Liver (tissue), 3 donors: ENCODE data around the gene CTU2.

Experiments used
- CTCF ChIP-seq: fragments of 150-350 bp; IDR thresholded peaks from 2 replicates; pipeline ENCODE4 v1.5.1; 2017; ENCODE audit warnings: improper control_type of control experiment, low read depth, low read length; ENCODE audit not compliant: missing input control
- EGR1 ChIP-seq, 2 donors: IDR thresholded peaks; 2 replicates each; pipeline ENCODE4 v1.6.1; 2016 to 2018; ENCODE audit warnings: antibody characterized with exemption in 2 of 2, low read depth in 2 of 2
- NR2F2 ChIP-seq: IDR thresholded peaks from 2 replicates; pipeline ENCODE4 v1.6.1; 2016; ENCODE audit warnings: antibody characterized with exemption
- RAD21 ChIP-seq, 2 donors: IDR thresholded peaks; 2 replicates each; pipeline ENCODE4 v1.6.1; 2016; ENCODE audit warnings: antibody characterized with exemption in 2 of 2, mild to moderate bottlenecking in 2 of 2
- ZBTB33 ChIP-seq: IDR thresholded peaks from 2 replicates; pipeline ENCODE4 v1.6.1; 2016; ENCODE audit warnings: antibody characterized with exemption
- donor health status: healthy.
- donor health status: healthy.

- no peak for TF ChIP-seq RAD21 (IDR thresholded peaks at IDR 0.05)
- TF ChIP-seq NR2F2, result no peak
- TF ChIP-seq CTCF, result no peak
- no peak for TF ChIP-seq ZBTB33
- TF ChIP-seq EGR1 (IDR thresholded peaks at IDR 0.05; ENCODE audit: low read depth in 2 of 2), result no peak
These were observed 9.9 kb downstream of the CTU2 start for GRCh38 chr16:88716201-88716600.
